AG09319 (cell line): ENCODE results near the gene SLAMF7.

Experiments used
- DNase-seq: peaks from one replicate; pipeline ENCODE4 v3.0.0-alpha.2; 2010; ENCODE audit warnings: low read depth; ENCODE audit errors: extremely low read depth
- TF ChIP-seq, protein P1 (sequence below): IDR thresholded peaks from 2 replicates; pipeline ENCODE4 v1.5.1; 2011; ENCODE audit warnings: low read depth, mild to moderate bottlenecking, inconsistent platforms, low read length, moderate library complexity

SLAMF7 gene

DNA sequence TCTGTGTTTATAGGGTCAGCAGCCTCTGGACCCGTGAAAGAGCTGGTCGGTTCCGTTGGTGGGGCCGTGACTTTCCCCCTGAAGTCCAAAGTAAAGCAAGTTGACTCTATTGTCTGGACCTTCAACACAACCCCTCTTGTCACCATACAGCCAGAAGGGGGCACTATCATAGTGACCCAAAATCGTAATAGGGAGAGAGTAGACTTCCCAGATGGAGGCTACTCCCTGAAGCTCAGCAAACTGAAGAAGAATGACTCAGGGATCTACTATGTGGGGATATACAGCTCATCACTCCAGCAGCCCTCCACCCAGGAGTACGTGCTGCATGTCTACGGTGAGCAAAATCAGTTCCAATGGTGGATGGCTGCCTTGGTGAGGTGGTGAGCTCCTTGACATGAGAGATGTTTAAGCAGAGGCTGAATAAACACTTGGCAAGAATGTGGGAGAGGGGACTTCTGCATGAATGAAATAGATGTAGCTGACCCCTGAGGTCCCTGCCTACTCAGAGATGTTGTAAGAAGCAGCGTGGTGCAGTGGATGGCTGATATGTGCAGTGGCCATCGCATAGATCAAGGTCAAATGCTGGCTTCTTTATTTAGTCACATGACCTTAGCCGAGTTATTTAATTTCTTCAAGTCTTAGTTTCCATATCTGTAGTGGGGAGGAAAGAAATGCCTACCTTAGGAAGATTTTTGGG is 9.3 kb downstream of the SLAMF7 start:
- TF ChIP-seq, protein P1, sequence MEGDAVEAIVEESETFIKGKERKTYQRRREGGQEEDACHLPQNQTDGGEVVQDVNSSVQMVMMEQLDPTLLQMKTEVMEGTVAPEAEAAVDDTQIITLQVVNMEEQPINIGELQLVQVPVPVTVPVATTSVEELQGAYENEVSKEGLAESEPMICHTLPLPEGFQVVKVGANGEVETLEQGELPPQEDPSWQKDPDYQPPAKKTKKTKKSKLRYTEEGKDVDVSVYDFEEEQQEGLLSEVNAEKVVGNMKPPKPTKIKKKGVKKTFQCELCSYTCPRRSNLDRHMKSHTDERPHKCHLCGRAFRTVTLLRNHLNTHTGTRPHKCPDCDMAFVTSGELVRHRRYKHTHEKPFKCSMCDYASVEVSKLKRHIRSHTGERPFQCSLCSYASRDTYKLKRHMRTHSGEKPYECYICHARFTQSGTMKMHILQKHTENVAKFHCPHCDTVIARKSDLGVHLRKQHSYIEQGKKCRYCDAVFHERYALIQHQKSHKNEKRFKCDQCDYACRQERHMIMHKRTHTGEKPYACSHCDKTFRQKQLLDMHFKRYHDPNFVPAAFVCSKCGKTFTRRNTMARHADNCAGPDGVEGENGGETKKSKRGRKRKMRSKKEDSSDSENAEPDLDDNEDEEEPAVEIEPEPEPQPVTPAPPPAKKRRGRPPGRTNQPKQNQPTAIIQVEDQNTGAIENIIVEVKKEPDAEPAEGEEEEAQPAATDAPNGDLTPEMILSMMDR: no peak
- DNase-seq: no peak

DNA sequence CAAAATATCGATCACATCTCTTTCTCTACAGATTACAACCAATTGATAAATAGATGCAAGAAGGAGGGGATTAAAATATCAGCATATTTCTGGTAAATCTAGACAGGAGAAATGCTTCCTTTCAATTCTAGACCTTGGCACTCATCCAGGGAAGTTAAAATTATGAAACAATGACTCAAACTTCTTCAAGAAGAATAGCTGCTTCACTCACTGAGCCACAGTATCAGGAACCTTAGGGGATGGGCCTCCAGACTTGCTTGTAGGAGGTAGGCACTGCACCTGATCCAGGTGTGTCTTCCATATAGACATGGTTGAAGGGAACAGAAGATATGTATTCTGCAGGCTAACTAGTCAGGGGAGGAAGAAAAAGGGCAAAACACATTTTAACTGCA is 9.8 kb downstream of the SLAMF7 start:
- no peak for DNase-seq
- TF ChIP-seq, protein P1: no peak

DNA sequence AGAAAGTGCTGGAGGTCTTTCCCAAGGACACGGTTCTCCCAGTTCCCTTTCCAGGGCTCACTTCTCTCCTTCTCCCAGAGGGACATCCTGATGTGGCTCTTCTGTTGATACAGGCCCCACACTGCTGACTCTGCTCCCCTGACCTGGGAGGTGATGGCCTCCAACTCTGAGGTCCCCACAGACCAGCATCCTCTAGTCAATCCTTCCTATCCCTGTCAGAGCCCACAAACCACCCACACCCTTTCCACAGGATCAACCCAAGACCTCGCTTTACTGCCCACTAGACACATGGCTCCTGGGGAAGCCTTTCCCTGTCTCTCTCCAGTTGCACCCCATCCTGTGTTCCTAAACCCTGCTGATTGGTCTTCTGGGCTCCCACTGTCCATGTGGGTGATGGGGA is 11.6 kb downstream of the SLAMF7 start:
- no peak for DNase-seq
- TF ChIP-seq, protein P1: no peak

DNA sequence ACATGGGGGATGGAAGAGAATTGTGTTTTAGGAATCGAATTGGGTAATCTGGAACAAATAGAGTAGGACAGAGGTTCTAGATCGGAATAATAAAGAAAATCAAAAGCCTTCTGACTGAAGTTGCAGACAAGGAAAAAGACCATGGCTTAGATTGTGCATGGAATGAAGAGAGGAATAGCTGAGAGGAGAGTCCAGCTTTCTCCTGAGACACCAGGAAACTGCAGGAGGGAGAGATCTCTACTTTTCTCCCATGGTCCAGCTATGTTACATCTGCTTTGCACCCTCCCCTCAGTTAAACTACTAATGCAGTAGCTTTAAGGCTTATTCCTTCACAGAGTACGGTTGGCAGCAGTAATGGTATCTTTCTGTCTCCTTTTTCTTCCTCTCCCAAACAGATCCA is 13.4 kb downstream of the SLAMF7 start:
- no peak for DNase-seq
- TF ChIP-seq, protein P1: no peak

DNA sequence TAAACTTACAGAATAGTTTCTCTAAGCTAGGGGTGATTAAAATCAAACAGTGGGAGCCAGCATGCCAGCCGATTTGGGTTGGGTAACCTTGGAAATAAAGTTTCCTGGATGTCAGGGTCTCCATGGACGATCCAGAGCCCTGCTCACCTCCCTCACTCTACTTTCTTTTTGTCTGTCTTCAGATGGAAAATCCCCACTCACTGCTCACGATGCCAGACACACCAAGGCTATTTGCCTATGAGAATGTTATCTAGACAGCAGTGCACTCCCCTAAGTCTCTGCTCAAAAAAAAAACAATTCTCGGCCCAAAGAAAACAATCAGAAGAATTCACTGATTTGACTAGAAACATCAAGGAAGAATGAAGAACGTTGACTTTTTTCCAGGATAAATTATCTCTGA is 13.9 kb downstream of the SLAMF7 start:
- TF ChIP-seq, protein P1: no peak
- no peak for DNase-seq

DNA sequence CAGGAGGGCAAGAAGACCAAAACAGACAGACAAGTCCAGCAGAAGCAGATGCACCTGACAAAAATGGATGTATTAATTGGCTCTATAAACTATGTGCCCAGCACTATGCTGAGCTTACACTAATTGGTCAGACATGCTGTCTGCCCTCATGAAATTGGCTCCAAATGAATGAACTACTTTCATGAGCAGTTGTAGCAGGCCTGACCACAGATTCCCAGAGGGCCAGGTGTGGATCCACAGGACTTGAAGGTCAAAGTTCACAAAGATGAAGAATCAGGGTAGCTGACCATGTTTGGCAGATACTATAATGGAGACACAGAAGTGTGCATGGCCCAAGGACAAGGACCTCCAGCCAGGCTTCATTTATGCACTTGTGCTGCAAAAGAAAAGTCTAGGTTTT is 14.5 kb downstream of the SLAMF7 start:
- TF ChIP-seq, protein P1: no peak
- DNase-seq: no peak

DNA sequence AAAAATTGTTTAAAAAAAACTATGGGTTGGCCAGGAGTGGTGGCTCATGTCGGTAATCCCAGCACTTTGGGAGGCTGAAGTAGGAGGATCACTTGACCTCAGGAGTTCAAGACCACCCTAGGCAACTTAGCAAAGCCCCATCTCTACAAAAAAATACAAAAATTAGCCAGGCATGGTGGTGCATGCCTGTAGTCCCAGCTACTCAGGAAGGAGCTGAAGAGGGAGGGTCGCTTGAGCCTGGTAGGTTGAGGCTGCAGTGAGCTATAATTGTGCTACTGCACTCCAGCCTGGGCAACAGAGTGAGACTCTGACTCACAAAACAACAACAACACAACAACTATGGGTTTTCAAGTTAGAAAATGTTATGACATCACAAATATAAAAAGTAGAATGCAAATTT is 16.4 kb downstream of the SLAMF7 start:
- DNase-seq: no peak
- TF ChIP-seq, protein P1: no peak
